Measurements from ENCODE around the gene HELZ2.

DNA sequence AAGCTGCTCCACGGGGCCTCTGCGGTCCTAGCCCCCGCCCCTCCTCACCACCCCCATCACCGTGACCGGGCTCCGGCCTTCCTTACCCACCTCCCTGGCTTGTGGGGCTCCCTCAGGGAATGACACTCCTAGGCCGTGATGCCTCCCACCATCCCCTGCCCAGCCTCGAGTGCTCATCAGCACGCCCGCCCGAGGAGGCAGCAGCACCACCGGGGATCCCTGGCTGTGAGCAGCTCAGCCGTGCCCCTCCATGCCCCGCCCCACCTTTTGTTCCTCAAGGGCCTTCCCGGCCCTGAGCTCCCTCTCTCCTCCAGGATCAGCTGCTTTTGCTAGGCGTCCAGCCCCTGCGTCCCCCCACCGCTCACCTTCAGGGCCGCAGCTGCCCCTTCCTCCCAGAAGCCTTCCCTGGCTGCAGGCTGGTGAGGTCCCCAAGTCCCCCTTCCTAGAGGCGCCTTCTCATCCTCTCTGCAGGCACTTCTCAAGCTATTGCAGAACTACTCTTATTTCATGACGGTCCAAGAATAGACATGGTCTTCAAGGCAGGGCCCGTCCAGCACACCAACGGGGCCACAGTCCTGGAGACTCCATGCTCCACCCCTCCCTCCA, 17.1 kb downstream of the HELZ2 start:
- TF ChIP-seq, protein P1, sequence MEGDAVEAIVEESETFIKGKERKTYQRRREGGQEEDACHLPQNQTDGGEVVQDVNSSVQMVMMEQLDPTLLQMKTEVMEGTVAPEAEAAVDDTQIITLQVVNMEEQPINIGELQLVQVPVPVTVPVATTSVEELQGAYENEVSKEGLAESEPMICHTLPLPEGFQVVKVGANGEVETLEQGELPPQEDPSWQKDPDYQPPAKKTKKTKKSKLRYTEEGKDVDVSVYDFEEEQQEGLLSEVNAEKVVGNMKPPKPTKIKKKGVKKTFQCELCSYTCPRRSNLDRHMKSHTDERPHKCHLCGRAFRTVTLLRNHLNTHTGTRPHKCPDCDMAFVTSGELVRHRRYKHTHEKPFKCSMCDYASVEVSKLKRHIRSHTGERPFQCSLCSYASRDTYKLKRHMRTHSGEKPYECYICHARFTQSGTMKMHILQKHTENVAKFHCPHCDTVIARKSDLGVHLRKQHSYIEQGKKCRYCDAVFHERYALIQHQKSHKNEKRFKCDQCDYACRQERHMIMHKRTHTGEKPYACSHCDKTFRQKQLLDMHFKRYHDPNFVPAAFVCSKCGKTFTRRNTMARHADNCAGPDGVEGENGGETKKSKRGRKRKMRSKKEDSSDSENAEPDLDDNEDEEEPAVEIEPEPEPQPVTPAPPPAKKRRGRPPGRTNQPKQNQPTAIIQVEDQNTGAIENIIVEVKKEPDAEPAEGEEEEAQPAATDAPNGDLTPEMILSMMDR (IDR thresholded peaks at IDR 0.05; ENCODE audit: low read depth, low read length, poor library complexity, severe bottlenecking): no peak
- no peak for TF ChIP-seq EZH2phosphoT487 (IDR thresholded peaks at IDR 0.05; ENCODE audit: borderline replicate concordance, low read length)

Measured in DOHH2 (cell line).